Measurements from ENCODE around the gene GCLC. TPM values are rescaled to one million over a fixed set of nuclear protein-coding genes. Genes with fewer than 3 reads are reported as not detected.

GCLC gene
- total RNA-seq, 1 experiment from 2014 or later = 47.1 TPM

GRCh38 chr6:53455678-53456077 lies 89.2 kb downstream of the GCLC start:
- no peak overlapping the region for H3K27ac Mint-ChIP-seq
- TF ChIP-seq MXD4 (CRISPR knock-in tag; IDR thresholded peaks at IDR 0.05; ENCODE audit: borderline replicate concordance) (no peak), ETV6 (CRISPR knock-in tag; IDR thresholded peaks at IDR 0.05) (no peak), JAZF1 (CRISPR knock-in tag; IDR thresholded peaks at IDR 0.05) (no peak), FOXJ3 (CRISPR knock-in tag; IDR thresholded peaks at IDR 0.05; ENCODE audit: borderline replicate concordance) (no peak)
- peaks cover 6% of the 10 kb centered on the region for H3K4me1 Mint-ChIP-seq
- peaks cover 26% of the 10 kb centered on the region for H3K9me3 Mint-ChIP-seq
- DNase-seq (ENCODE audit: low spot score) = no peak
- ChIA-PET CTCF (no interaction called here), POLR2A (no interaction called here)
- H3K4me3 Mint-ChIP-seq = no peak overlapping the region
- H3K27me3 Mint-ChIP-seq (ENCODE audit: low read depth) = no peaks in the 10 kb centered on the region
- H3K36me3 Mint-ChIP-seq = peaks cover 3% of the 10 kb centered on the region; the same call in 1 of the 2 replicates
- ATAC-seq = no peak

- no peaks in the 10 kb centered on the region for H3K27me3 Mint-ChIP-seq (ENCODE audit: low read depth)
- ChIA-PET POLR2A (no interaction called here), CTCF (no interaction called here)
- no peak overlapping the region for H3K27ac Mint-ChIP-seq
- peaks cover 34% of the 10 kb centered on the region for H3K9me3 Mint-ChIP-seq
- H3K4me3 Mint-ChIP-seq = no peak overlapping the region
- TF ChIP-seq PRRX2 (CRISPR knock-in tag; IDR thresholded peaks at IDR 0.05) = no peak
- TF ChIP-seq ELF4 (CRISPR knock-in tag; IDR thresholded peaks at IDR 0.05; ENCODE audit: low read depth) = no peak
- no peak for TF ChIP-seq GTF2I (CRISPR knock-in tag; conservative IDR thresholded peaks at IDR 0.05)
- TF ChIP-seq MXD4 (CRISPR knock-in tag; IDR thresholded peaks at IDR 0.05; ENCODE audit: borderline replicate concordance) = no peak
- no peak for TF ChIP-seq USF2 (CRISPR knock-in tag; IDR thresholded peaks at IDR 0.05)
- no peak for TF ChIP-seq ZNF425 (CRISPR knock-in tag; conservative IDR thresholded peaks at IDR 0.05)
- peaks cover 7% of the 10 kb centered on the region for H3K36me3 Mint-ChIP-seq
- no peak for ATAC-seq
- no peak for DNase-seq (ENCODE audit: low spot score)
- H3K4me1 Mint-ChIP-seq = no peaks in the 10 kb centered on the region
Observed at GRCh38 chr6:53451165-53451564, 93.7 kb downstream of the GCLC start.

GRCh38 chr6:53447865-53448264 lies 97.0 kb downstream of the GCLC start:
- Mint-ChIP-seq H3K4me3 (no peak overlapping the region), H3K36me3 (peaks cover 4% of the 10 kb centered on the region), H3K27ac (no peak overlapping the region), H3K9me3 (peaks cover 18% of the 10 kb centered on the region), H3K27me3 (ENCODE audit: low read depth) (no peaks in the 10 kb centered on the region), H3K4me1 (no peaks in the 10 kb centered on the region)
- ChIA-PET CTCF (interaction anchor here (0.7 kb wide), 1 partner anchor 88 kb away, joined by 3 read pairs; no protein-coding TSS in a partner anchor), POLR2A (no interaction called here)
- TF ChIP-seq ZNF219 (CRISPR knock-in tag; IDR thresholded peaks at IDR 0.05; ENCODE audit: borderline replicate concordance) (no peak), TEAD4 (CRISPR knock-in tag; IDR thresholded peaks at IDR 0.05) (no peak), ZBTB21 (CRISPR knock-in tag; IDR thresholded peaks at IDR 0.05; ENCODE audit: borderline replicate concordance) (no peak), OVOL2 (CRISPR knock-in tag; IDR thresholded peaks at IDR 0.05; ENCODE audit: borderline replicate concordance) (no peak), ATF6 (CRISPR knock-in tag; IDR thresholded peaks at IDR 0.05) (no peak), ESRRA (CRISPR knock-in tag; IDR thresholded peaks at IDR 0.05; ENCODE audit: borderline replicate concordance) (no peak), E2F1 (CRISPR knock-in tag; IDR thresholded peaks at IDR 0.05) (no peak)
- DNase-seq (ENCODE audit: low spot score) (no peak), ATAC-seq (no peak)

Other genes starting within 250 kb of the GCLC start
- 122 to 139 TPM (median 137 TPM) in 3 replicates for gene ELOVL5, start 196.2 kb downstream of the GCLC start, total RNA-seq (2021)
- gene KLHL31, start 120.7 kb upstream of the GCLC start, total RNA-seq (2021) = 0.34 to 0.57 TPM (median 0.41 TPM) in 3 replicates
- gene LRRC1, start 249.9 kb upstream of the GCLC start, total RNA-seq (2021) = 12.6 to 13.2 TPM (median 12.7 TPM) in 3 replicates

Measured in WTC11 (cell line).